SK-N-MC (cell line): Measurements from ENCODE around the gene GABRR1.

Experiments used
- EZH2 ChIP-seq: fragments of 200-600 bp; sonication (generic); IDR thresholded peaks from one replicate; pipeline ENCODE4 v1.6.1; 2017; ENCODE audit warnings: antibody characterized with exemption
- POLR2AphosphoS5 ChIP-seq: IDR thresholded peaks from 2 replicates; pipeline ENCODE4 v1.6.1; 2012; ENCODE audit warnings: mild to moderate bottlenecking, low read depth, low read length, borderline replicate concordance

GRCh38 chr6:89139509-89140346 is 77.4 kb downstream of the GABRR1 start:
- no peak for TF ChIP-seq EZH2
- no peak for TF ChIP-seq POLR2AphosphoS5
